Measurements from ENCODE around the gene EED.
"Not testable (repeated sequence)": the region's sequence is repeated elsewhere in the genome, so short reads cannot be mapped to it uniquely, and the experiment has no call there.

EED gene

GRCh38 chr11:86292912-86293616 is 48.5 kb downstream of the EED start:
- no peak for DNase-seq

- DNase-seq = no peak
Observed at GRCh38 chr11:86294026-86294425, 49.5 kb downstream of the EED start.

GRCh38 chr11:86301742-86302091 is 57.2 kb downstream of the EED start:
- DNase-seq = no peak

- DNase-seq = peak; percentile 96 to 97
Observed at GRCh38 chr11:86302092-86302793, 57.7 kb downstream of the EED start, which contains the start of gene HIKESHI. Gene HIKESHI (plus strand): TSS chr11:86302240. CDS start chr11:86302449, 209 bp downstream.

GRCh38 chr11:86303257-86303656 is 58.7 kb downstream of the EED start:
- no peak for DNase-seq

GRCh38 chr11:86308710-86309109 is 64.2 kb downstream of the EED start:
- DNase-seq = not testable (repeated sequence)

- DNase-seq = no peak
Observed at GRCh38 chr11:86313793-86314192, 69.2 kb downstream of the EED start.

- DNase-seq = no peak
Observed at GRCh38 chr11:86314636-86315035, 70.1 kb downstream of the EED start.
